ENCODE data around the gene RPS15. TPM values are rescaled to one million over a fixed set of nuclear protein-coding genes. Genes with fewer than 3 reads are reported as not detected.

The RPS15 gene
- total and polyA plus RNA-seq, 2 donors (not counting 3 experiments of a cell fraction or from before 2014, with no cell fraction given), result 1,260 to 3,270 TPM

- no peak overlapping the region for H3K27ac ChIP-seq (ENCODE audit: insufficient read depth, low read depth, low read length)
- no peak overlapping the region for H3K9ac ChIP-seq (replicated peaks; ENCODE audit: extremely low read depth, insufficient read depth, low read length)
- H3K9me3 ChIP-seq (replicated peaks; ENCODE audit: control insufficient read depth, insufficient read depth, low read length), result no peaks in the 10 kb centered on the region
- ChIA-PET POLR2A (no interaction called here), CTCF (no interaction called here)
- H3K4me3 ChIP-seq (replicated peaks in 1 of 3; ENCODE audit: insufficient read depth in 1 of 3, low read depth in 1 of 3, low read length in 3 of 3), result no peak overlapping the region
- H3K4me2 ChIP-seq (ENCODE audit: insufficient read depth, low read length), result no peak overlapping the region
- H3K4me1 ChIP-seq (ENCODE audit: control insufficient read depth, extremely low read depth, insufficient read depth, low read length), result peaks cover 12% of the 10 kb centered on the region
- H3K79me2 ChIP-seq (ENCODE audit: control insufficient read depth, insufficient read depth, low read length), result no peaks in the 10 kb centered on the region
- dilution Hi-C loops (cut with MboI; ENCODE audit: extremely low pct_ligation_motif_present, low sequenced_read_pairs) (no loop called here), intact Hi-C loops (cut with micrococcal nuclease) (no loop called here)
- H3K36me3 ChIP-seq (ENCODE audit: control insufficient read depth in 2 of 2, extremely low read depth in 1 of 2, insufficient read depth in 2 of 2, low read length in 2 of 2), result no peaks in the 10 kb centered on the region
- H3K27me3 ChIP-seq (ENCODE audit: control insufficient read depth in 2 of 2, insufficient read depth in 2 of 2, low read length in 2 of 2), result no peaks in the 10 kb centered on the region
- DNase-seq (ENCODE audit: low read depth, low spot score), result no peak
- no TSS peak for BruUV-seq (replicated peaks)
- TF ChIP-seq CTCF (IDR thresholded peaks at IDR 0.05; ENCODE audit: extremely low read depth in 1 of 2, insufficient read depth in 1 of 2, low read depth in 1 of 2, low read length in 2 of 2), result no peak
- no peak for TF ChIP-seq MAX (IDR thresholded peaks at IDR 0.05; ENCODE audit: insufficient read depth, insufficient read length)
- TF ChIP-seq JUN (IDR thresholded peaks at IDR 0.05; ENCODE audit: borderline replicate concordance, insufficient read depth, insufficient read length, low read depth), result no peak
- no peak for TF ChIP-seq POLR2AphosphoS5 (IDR thresholded peaks at IDR 0.05; ENCODE audit: insufficient read depth, low read depth, low read length)
- no peak for TF ChIP-seq MYC (IDR thresholded peaks at IDR 0.05; ENCODE audit: low read depth, low read length)
- TF ChIP-seq EZH2 (IDR thresholded peaks at IDR 0.05; ENCODE audit: borderline replicate concordance, low read depth, low read length, severe bottlenecking), result no peak
- FAIRE-seq, result no peak
- H3K9me1 ChIP-seq (replicated peaks; ENCODE audit: control insufficient read depth, extremely low read depth, insufficient read depth, low read length), result no peaks in the 10 kb centered on the region
- no peak overlapping the region for H2AFZ ChIP-seq (ENCODE audit: low read depth, low read length)
- no peaks in the 10 kb centered on the region for H4K20me1 ChIP-seq (replicated peaks; ENCODE audit: control insufficient read depth, extremely low read depth, insufficient read depth, low read length)
These were observed 39.1 kb upstream of the RPS15 start for GRCh38 chr19:1399079-1399478.
